T follicular helper cell (primary cell): ENCODE results near the gene ARHGAP24.
"Not testable (repeated sequence)": the region's sequence is repeated elsewhere in the genome, so short reads cannot be mapped to it uniquely, and the experiment has no call there.

Source experiments
- DNase-seq: peaks from one replicate; pipeline ENCODE4 v3.0.0-alpha.2; 2020; ENCODE audit warnings: low read depth

The ARHGAP24 gene

GRCh38 chr4:85518526-85518925 is 43.6 kb downstream of the ARHGAP24 start:
- not testable (repeated sequence) for DNase-seq

DNA sequence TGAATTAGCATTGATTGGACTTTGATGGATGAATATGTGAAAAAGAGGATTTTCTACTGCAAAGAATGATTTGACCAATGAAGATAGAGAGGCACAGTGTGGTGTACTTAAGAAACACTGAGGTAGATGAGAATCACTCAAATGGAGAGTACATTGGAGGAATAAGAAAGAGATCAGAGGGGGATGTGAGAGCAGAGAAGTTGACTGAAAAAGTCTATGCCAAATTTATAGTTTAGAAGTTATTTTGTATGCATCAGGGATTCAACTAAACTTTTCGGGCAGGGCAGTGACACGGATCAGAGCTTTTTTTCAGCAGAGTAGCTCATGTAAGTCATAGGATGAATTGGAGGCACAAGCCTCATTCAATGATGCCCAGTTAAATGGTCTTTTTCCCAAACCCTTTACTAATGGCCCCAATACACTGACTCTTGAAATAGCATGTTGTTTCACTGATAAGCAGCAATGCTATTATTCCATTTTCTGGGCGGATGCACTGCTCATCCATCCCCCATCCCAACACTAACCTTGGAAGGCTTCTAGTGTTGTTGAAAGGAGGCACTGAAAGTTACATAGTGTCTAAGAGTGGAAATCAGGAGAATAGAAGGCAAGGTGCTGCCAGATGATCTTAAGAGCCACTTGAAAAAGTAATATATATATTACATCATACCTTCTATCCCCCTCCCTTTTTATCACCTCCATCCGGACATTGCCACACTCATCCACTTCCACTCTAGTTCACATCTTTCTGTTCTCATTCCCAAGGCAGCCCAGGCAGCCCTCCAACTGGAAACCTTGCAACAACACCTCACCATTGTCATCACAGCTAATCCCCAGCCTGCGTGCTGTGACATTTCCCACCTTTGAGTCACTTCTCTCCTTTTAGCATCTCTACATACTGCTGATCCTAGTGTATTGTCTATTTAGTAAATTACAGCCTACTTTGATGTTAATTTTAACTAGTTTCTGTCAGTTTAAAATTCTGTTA is 46.1 kb downstream of the ARHGAP24 start:
- no peak for DNase-seq

- no peak for DNase-seq
Measured at GRCh38 chr4:85522277-85522676, 47.3 kb downstream of the ARHGAP24 start.

DNA sequence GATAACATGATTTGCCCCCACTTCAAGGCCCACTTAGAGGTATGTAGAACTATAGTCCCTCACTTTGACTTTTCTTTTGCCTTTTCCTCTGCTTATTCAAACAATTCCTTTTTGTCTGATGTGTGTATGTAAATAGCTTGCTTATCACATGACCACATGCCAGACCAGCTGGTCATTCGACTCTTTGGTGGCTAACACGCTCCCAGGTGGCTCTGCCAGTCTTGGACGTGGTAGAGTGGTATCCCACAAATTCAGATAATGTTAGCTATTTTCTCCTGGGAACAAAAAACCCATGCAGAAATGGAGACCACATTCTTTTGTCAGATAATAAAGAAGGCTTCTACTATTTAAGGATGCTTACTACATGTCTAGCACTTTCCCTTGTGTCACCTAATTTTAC is 47.9 kb downstream of the ARHGAP24 start:
- DNase-seq = no peak

- no peak for DNase-seq
Measured at GRCh38 chr4:85527815-85528214, 52.9 kb downstream of the ARHGAP24 start.

DNA sequence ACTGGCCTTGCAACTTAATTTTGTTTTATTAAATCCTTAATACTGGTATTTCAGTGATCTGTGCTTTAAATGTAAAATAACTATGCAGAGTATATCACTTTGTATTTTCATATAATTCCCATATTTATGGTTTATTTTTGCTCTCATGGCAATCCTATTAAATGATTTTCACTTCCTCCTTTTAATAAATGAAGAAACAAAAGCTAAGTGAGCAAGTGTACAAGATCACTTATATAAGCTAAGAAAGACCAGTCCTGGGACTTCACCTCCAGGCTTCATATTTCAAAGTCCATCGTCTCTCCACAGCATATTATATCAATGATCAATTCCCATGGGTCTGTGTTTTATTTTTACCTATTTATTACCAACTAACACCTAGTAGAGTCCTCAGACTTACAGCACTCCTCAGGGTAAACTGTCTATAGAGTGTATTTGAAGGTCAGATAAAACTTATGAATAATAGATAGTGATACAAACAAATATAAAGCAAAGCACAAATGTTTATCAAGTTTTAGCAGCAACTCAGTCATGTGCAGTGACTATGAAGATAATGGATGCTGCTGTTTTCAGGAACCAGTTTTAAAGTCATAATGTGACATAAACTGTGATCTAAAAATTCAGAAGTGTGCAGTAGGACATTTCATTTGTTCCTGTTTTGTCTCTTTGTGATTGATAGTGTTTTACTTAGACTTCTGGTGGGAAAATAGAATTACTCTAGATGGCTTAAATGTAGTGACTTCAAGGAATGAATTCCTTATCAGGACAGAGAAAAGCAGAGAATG is 56.8 kb downstream of the ARHGAP24 start:
- DNase-seq = no peak

DNA sequence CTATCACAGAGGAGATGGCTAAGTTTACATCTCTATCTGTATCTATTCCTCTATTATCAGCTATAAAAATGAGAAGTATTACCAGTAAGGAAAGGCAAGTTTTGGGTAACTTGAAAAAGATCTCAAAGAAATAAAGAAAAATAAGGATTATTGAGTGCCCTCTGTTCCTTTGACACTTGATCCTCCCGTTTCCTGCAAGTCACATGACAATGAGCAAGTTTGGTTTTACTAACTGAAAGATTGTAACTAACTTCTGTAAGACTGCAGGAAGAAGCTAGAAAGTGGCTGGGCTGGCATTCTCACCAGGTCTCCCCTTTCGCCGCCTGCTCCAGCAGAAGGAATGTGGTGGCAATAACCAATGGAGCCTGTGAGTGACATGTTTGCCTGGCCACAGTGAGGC is 59.2 kb downstream of the ARHGAP24 start:
- DNase-seq = no peak

DNA sequence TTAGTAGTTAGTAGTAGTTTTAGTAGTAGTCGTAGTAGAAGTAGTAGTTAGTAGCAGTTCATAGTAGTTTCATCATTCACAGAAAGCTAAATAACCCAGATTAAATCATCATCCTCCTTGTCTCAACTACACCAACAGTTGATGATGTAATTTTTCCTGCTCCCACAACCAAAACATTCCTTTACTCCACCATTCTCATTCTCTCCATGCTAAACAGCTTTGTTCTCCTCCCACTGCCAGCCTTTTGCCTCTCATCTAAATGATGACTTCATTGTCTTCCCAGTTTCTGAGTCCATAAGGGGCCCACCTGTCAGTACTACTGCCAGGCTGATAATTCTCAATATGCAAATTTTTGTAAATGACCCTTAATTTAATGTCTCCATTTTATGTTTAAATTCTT is 68.9 kb downstream of the ARHGAP24 start:
- DNase-seq = no peak

DNA sequence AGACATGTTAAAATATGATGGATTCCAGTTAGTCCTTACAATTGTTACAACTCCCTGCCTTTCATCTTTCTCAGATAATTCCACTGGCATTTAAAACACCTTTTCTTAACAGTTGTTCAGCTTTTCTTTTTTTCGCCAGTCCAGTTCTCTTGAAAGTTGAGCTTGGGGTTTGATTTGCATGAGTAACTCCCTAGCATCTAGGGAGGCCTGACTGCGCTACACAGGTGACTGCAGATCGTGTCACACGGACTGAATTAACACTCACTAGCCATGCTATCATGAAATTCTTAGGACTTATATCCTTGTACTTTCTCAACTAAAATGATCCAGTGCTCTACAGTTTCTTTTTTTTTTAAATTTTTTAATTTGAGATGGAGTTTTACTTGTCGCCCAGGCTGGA is 69.8 kb downstream of the ARHGAP24 start:
- DNase-seq = no peak

GRCh38 chr4:85548116-85548515 is 73.2 kb downstream of the ARHGAP24 start:
- DNase-seq = no peak

DNA sequence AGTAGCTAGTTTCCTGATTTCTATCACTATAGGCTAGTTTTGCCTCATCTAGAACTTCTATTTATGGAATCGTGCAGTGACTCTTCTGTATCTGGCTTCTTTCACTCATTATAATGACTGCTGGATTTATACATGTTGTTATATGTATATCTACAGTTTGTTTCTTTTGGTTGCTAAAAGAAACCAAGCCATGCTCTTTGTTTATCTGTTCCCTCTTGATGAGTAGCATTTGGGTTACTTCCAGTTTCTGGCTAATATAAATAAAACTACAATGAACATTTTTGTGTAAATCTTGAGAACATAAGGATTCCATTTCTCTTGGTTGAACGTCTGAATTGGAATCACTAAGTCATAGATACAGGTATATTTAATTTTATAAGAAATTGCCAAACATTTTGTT is 73.9 kb downstream of the ARHGAP24 start:
- DNase-seq = no peak

DNA sequence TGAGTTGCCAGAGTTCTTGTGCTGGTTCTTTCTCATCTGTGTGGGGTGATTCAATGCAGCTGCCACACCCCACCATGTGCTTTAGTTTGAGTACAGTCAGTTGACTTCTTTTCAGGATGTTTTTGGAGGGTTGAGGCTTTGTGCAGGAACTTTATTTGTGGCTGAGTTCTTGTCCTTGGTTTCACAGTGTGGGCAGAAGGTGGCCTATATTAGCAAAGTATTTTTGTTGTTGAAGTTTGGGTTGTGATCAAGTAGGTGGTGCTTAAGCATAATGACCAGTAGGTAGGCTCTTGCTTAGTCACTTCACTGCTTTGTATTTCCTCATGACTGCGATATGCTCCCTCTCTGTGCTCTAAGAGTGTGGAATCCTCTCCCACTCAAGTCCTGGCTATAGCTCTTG is 80.3 kb downstream of the ARHGAP24 start:
- DNase-seq = no peak

DNA sequence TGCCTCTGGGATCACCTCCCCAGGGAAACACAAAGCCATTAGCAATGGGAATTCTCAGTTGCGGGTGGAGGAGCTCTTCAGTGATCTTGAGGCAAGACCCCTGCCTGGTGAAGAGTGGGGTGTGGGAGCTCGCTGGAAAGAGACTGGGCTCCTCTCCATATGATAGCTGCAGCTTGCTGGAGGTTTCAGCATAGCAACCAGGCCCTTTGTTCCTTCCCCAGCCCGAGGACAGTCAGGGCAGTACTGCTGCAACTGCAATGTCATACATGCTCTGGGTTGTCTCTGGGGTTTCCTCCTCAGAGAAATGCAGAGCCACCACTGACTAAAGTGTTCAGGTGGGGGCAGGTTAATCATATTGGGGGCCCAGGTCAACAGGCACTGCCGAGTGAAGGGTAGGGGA is 81.3 kb downstream of the ARHGAP24 start:
- DNase-seq = no peak

DNA sequence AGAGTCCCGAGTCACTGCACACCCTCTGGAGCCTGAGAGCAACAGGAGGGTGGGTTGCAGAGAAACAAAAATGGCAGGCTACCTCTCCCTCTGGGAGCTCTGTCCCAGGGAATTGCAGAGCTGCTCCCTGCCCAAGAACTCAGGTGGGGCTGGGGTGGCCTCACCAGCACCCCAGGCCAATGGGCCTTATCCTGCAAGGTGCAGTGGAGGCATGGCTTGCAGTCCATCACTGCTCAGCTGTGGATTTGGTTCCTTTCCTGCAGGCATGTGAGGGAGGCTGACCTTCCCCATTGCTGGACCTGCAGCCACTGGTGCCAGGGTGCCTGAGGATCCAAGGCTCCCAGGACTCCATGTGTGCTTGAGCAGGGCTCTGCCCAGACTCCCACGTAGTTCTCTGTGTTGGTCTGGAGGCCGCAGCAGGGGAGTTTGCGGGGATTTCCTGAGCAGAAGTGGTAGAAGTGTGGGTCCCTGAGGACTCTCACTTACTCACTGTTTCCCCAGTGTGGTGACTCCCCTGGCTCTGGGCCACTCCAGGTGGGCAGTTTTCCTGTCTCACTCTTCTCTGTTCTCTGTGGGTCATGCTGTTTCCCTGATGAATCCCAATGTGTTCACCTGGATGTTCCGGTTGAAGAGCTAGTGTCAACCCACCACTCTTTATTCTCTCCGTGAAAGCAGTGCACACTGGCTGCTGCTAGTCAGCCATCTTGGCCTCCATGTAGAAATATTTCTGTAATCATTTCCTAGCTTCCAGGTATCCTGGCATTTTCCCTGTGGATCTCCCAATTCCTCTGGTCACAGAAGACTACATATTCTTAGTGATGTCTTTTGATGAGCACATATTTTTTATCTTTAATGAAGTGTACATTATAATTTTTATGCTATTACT is 82.3 kb downstream of the ARHGAP24 start:
- no peak for DNase-seq

DNA sequence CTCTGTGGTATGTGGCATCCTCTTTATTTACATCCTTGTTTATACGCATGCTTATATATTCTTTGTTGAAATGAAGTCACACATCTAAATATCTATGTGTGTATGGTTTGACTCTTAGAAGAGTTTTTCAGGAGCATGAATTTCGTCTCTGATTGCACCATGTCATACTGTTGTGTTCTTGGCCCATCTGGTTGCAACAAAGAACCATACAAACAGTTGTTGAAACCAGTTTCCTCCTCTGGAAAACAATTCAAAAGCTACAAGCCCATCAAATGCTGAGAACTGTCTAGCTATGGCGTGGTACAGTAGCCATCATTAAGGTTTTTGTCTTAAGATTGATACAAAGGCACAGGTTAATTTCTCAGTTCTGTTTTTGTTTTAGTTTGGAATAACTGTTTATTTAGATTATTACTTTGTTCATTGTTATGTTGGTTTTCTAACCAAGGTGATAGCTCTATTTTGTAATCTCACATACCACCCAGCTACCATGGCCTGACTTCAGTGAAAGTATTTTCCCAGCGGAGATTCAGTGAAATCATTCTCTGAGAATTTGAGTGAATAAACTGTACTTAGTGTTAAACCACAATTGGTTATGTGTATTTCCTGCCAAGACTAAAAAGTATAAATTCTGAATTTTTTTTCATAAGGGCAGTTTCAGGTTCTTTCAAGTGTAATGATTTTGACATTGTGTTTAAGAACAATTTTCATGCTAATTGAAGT is 91.0 kb downstream of the ARHGAP24 start:
- DNase-seq = no peak

DNA sequence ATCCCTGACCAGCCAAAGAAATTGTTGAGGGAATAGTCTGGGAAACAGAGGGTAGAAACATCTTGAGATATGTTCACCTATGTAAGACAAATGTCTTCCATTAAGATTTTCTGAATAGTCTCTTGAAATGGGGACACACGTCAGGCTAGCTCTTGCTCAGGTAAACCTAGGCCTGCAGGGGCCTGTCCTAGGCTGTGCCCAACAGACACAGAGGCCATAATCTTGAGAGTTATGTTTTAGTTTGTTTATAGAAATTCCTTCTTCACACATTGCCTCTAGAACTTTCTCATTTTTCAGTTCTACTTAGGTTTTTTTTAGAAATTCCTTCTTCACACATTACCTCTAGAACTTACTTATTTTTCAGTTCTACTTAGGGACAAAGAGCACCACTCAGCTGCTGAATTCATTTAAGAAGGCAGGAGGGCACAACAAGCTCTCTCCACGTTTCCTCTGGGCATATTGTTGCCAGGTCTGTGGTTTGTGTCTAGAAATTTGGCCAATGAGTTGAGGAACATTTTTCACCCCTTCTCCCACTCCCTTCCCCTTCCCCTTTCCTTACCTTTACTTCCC is 94.9 kb downstream of the ARHGAP24 start:
- DNase-seq = no peak

GRCh38 chr4:85570388-85570787 is 95.4 kb downstream of the ARHGAP24 start:
- DNase-seq = no peak

GRCh38 chr4:85571008-85571407 is 96.1 kb downstream of the ARHGAP24 start:
- DNase-seq = no peak

GRCh38 chr4:85573270-85573669 is 98.3 kb downstream of the ARHGAP24 start:
- DNase-seq = no peak

GRCh38 chr4:85577307-85577706 is 102.4 kb downstream of the ARHGAP24 start:
- no peak for DNase-seq

DNA sequence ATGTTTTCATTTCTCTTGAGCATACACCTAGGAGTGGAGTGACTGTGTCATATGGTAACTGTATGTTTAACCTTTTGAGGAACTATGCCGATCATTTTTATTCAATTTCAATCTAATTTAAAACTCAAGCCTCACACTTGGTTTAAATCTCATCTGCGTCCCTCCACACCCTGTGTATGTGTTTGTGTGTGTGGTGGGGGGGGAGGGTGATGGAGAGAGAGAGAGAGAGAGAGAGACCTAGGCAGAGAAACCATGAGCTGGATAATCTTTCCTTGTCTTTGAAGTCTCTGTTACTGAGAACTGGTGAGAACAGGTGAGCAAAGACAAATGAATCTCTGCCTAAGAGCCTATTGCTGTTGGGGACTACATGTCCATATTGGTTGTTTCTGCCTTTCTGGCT is 105.0 kb downstream of the ARHGAP24 start:
- no peak for DNase-seq
